CD4-positive, alpha-beta T cell (primary cell): ENCODE data around the gene RIN3. TPM values are rescaled to one million over a fixed set of nuclear protein-coding genes. Genes with fewer than 3 reads are reported as not detected.
A peak's percentile ranks its signal among the peaks of the same experiment; 100 is the strongest.

ENCODE experiments used
- ATAC-seq: fragments of 200-7000 bp; cut with Tn5 transposase; one replicate; pipeline ENCODE4 v1.10.0; 2022; ENCODE audit warnings: mild to moderate bottlenecking; ENCODE audit not compliant: poor library complexity
- CTCF ChIA-PET: fragments of 350-600 bp; sonication (Branson Sonifier 250); formaldehyde crosslinking; loops from one replicate; lab custom pipeline; 2021; ENCODE audit warnings: antibody characterized with exemption, inconsistent platforms; lab: Charles Lee
- POLR2A ChIA-PET: fragments of 350-600 bp; sonication (Branson Sonifier 250); formaldehyde crosslinking; loops from one replicate; lab custom pipeline; 2021; ENCODE audit warnings: antibody characterized with exemption, inconsistent platforms; lab: Charles Lee
- DNase-seq, 14 experiments: peaks; one replicate each; pipeline ENCODE4 v3.0.0-alpha.2; 2013 to 2020; ENCODE audit warnings: mixed read lengths in 2 of 14
- H3K27ac ChIP-seq, 2 donors: one replicate each; pipeline versions ENCODE4 v1.5.1 to v1.7.0; 2013; ENCODE audit warnings: low read length in 2 of 2, low read depth in 1 of 2, mild to moderate bottlenecking in 1 of 2
- H3K27me3 ChIP-seq, 2 experiments: 1 replicate in 1 of 2; 2 replicates in 1 of 2; pipeline versions ENCODE4 v1.6.1 to v1.7.0; 2013; ENCODE audit warnings: low read length in 2 of 2, control low read depth in 1 of 2, mild to moderate bottlenecking in 1 of 2, moderate library complexity in 1 of 2; ENCODE audit not compliant: insufficient read depth in 2 of 2, control insufficient read depth in 1 of 2
- H3K36me3 ChIP-seq: one replicate; pipeline ENCODE4 v1.6.1; 2013; ENCODE audit warnings: low read length, control low read depth; ENCODE audit not compliant: insufficient read depth
- H3K4me1 ChIP-seq: one replicate; pipeline ENCODE4 v1.6.1; 2013; ENCODE audit warnings: low read length, control low read depth; ENCODE audit not compliant: insufficient read depth
- H3K4me3 ChIP-seq: one replicate; pipeline ENCODE4 v1.5.1; 2013; ENCODE audit warnings: mild to moderate bottlenecking, low read length, moderate library complexity
- H3K9me3 ChIP-seq, 2 experiments: 1 replicate in 1 of 2; 2 replicates in 1 of 2; pipeline versions ENCODE4 v1.6.1 to v1.7.0; 2013; ENCODE audit warnings: low read length in 2 of 2, mild to moderate bottlenecking in 2 of 2, control low read depth in 1 of 2, moderate library complexity in 1 of 2; ENCODE audit not compliant: control insufficient read depth in 1 of 2, insufficient read depth in 1 of 2
- H3K27ac Mint-ChIP-seq: one replicate; pipeline ENCODE4 v1.8.0; 2020; ENCODE audit warnings: mixed read lengths
- H3K27me3 Mint-ChIP-seq: one replicate; pipeline ENCODE4 v1.8.0; 2021; ENCODE audit warnings: mixed read lengths
- H3K36me3 Mint-ChIP-seq: one replicate; pipeline ENCODE4 v1.8.0; 2021; ENCODE audit warnings: low read depth, mixed read lengths
- H3K4me1 Mint-ChIP-seq: one replicate; pipeline ENCODE4 v1.8.0; 2021; ENCODE audit warnings: low read depth, mixed read lengths
- H3K4me3 Mint-ChIP-seq: one replicate; pipeline ENCODE4 v1.8.0; 2020; ENCODE audit warnings: mild to moderate bottlenecking, mixed read lengths
- H3K9me3 Mint-ChIP-seq: one replicate; pipeline ENCODE4 v1.8.0; 2020; ENCODE audit warnings: mixed read lengths
- intact Hi-C, 2 experiments: fragments of 100-400 bp; cut with DNase I in 1 of 2; cut with micrococcal nuclease in 1 of 2; formaldehyde crosslinking; loops; one replicate each; pipeline versions ENCODE4 v1.15.1 to v1.9.0; 2023 to 2025; cut with DNase I, micrococcal nuclease
- polyA plus RNA-seq, 2 donors: library from polyadenylated mRNA; unstranded; fragments of 120-200 nt; gene quantifications; one replicate each; pipeline ENCODE4 v1.2.1, GENCODE V29; 2013
- total RNA-seq, 174 experiments: library from RNA in 2 of 174; stranded (reverse) in 2 of 174; gene quantifications; one replicate each; pipeline ENCODE4 v1.2.3 and lab custom pipeline; 2021 to 2026
- TF ChIP-seq, protein P1 (sequence below): fragments of 200-600 bp; IDR thresholded peaks from one replicate; pipeline ENCODE4 v1.8.0; 2022; ENCODE audit warnings: antibody characterized with exemption, mild to moderate bottlenecking

RIN3 gene
- total RNA-seq (10 to 100 TPM; 67.9 to 72.2 TPM), total RNA-seq (lab: John Stamatoyannopoulos, UW) (4.0 to 99.1 (median 25.7) reads per million in 172 experiments)
- 60.3 TPM for polyA plus RNA-seq (2013, experiment 1 of 2)
- polyA plus RNA-seq (2013, experiment 2 of 2): 56.7 TPM

- intact Hi-C loops: loop anchor here in 1 of 2 experiments (5.0 to 10.0 kb wide), 2 partner anchors 69 to 171 kb away; no protein-coding TSS in a partner anchor
- H3K4me1 Mint-ChIP-seq: peaks cover 41% of the 10 kb centered on the region
- H3K4me3 Mint-ChIP-seq: peak within 1 kb of the TSS; percentile 78
- DNase-seq: peak in 11 of 14 experiments; percentile 19 to 69 (median 29)
- no peaks in the 10 kb centered on the region for H3K9me3 ChIP-seq
- peak within 1 kb of the TSS; percentile 82 for H3K4me3 ChIP-seq
- no peaks in the 10 kb centered on the region for H3K36me3 ChIP-seq
- no peaks in the 10 kb centered on the region for H3K27me3 Mint-ChIP-seq
- peak within 1 kb of the TSS in 1 of 2 donors; percentile 21 for H3K27ac ChIP-seq
- ChIA-PET POLR2A (no interaction called here), CTCF (no interaction called here)
- no peaks in the 10 kb centered on the region for H3K36me3 Mint-ChIP-seq
- peak; percentile 57 for ATAC-seq
- no peaks in the 10 kb centered on the region for H3K27me3 ChIP-seq
- H3K4me1 ChIP-seq: peaks cover 50% of the 10 kb centered on the region
- no peaks in the 10 kb centered on the region for H3K9me3 Mint-ChIP-seq
- peak within 1 kb of the TSS; percentile 2 for H3K27ac Mint-ChIP-seq
- TF ChIP-seq, protein P1, sequence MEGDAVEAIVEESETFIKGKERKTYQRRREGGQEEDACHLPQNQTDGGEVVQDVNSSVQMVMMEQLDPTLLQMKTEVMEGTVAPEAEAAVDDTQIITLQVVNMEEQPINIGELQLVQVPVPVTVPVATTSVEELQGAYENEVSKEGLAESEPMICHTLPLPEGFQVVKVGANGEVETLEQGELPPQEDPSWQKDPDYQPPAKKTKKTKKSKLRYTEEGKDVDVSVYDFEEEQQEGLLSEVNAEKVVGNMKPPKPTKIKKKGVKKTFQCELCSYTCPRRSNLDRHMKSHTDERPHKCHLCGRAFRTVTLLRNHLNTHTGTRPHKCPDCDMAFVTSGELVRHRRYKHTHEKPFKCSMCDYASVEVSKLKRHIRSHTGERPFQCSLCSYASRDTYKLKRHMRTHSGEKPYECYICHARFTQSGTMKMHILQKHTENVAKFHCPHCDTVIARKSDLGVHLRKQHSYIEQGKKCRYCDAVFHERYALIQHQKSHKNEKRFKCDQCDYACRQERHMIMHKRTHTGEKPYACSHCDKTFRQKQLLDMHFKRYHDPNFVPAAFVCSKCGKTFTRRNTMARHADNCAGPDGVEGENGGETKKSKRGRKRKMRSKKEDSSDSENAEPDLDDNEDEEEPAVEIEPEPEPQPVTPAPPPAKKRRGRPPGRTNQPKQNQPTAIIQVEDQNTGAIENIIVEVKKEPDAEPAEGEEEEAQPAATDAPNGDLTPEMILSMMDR: no peak
These were observed at the start of gene RIN3 for GRCh38 chr14:92513204-92513965. Gene RIN3, plus strand, starts transcription at chr14:92513781. Its CDS starts 152 bp downstream, at chr14:92513933.

- DNase-seq: no peak
- POLR2A ChIA-PET: no interaction called here
- Mint-ChIP-seq H3K9me3 (peaks cover 4% of the 10 kb centered on the region), H3K27ac (no peak overlapping the region), H3K27me3 (no peaks in the 10 kb centered on the region), H3K4me1 (peaks cover 19% of the 10 kb centered on the region), H3K4me3 (no peak overlapping the region), H3K36me3 (no peaks in the 10 kb centered on the region)
- intact Hi-C loops: no loop called here
- no peak for ATAC-seq
- H3K27ac ChIP-seq: no peak overlapping the region
- H3K4me1 ChIP-seq: peaks cover 16% of the 10 kb centered on the region
- no peaks in the 10 kb centered on the region for H3K36me3 ChIP-seq
- no peak overlapping the region for H3K4me3 ChIP-seq
- CTCF ChIA-PET: no interaction called here
- no peaks in the 10 kb centered on the region for H3K27me3 ChIP-seq
- TF ChIP-seq, protein P1: no peak
- H3K9me3 ChIP-seq: peaks cover 8 to 13% of the 10 kb centered on the region in 2 experiments
These were observed 49.4 kb upstream of the RIN3 start for GRCh38 chr14:92464156-92464555.

DNA sequence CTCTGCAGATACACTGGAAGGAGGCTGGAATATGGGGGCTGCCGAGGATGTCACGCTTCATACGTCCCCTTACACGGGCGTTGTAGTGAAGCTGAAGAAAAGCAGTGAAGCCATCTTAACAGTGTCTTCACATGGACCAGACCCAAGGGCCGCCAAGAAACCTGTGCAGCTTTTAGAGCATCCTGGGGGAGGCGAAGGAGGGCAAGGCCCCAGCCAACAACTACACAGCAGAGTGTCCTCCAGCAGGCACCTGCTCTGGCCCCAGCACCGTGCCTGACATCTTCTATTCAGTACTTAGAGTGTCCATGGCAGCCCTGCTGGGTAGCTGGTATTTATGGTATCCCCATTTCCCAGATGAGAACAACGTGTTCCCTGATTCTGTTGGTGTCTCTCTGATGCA, 48.9 kb upstream of the RIN3 start:
- Histone ChIP-seq H3K27me3 (no peaks in the 10 kb centered on the region), H3K36me3 (no peaks in the 10 kb centered on the region), H3K27ac (no peak overlapping the region), H3K4me1 (peaks cover 13% of the 10 kb centered on the region), H3K9me3 (peaks cover 11 to 13% of the 10 kb centered on the region in 2 experiments), H3K4me3 (no peak overlapping the region)
- TF ChIP-seq, protein P1: no peak
- ATAC-seq (no peak), DNase-seq (no peak)
- intact Hi-C loops: no loop called here
- H3K27me3 Mint-ChIP-seq: no peaks in the 10 kb centered on the region
- CTCF ChIA-PET: no interaction called here
- peaks cover 19% of the 10 kb centered on the region for H3K4me1 Mint-ChIP-seq
- H3K4me3 Mint-ChIP-seq: no peak overlapping the region
- peaks cover 4% of the 10 kb centered on the region for H3K9me3 Mint-ChIP-seq
- no peaks in the 10 kb centered on the region for H3K36me3 Mint-ChIP-seq
- H3K27ac Mint-ChIP-seq: no peak overlapping the region
- POLR2A ChIA-PET: interaction anchor here (0.6 kb wide), 1 partner anchor 71 kb away, joined by 3 read pairs; no protein-coding TSS in a partner anchor
